Ammon's horn (tissue), 1 donor: ENCODE measurements around the gene ZBTB16.

Experiments used
- DNase-seq: peaks from one replicate; pipeline ENCODE4 v3.0.0-alpha.2; 2016; ENCODE audit warnings: low spot score

ZBTB16 gene

DNA sequence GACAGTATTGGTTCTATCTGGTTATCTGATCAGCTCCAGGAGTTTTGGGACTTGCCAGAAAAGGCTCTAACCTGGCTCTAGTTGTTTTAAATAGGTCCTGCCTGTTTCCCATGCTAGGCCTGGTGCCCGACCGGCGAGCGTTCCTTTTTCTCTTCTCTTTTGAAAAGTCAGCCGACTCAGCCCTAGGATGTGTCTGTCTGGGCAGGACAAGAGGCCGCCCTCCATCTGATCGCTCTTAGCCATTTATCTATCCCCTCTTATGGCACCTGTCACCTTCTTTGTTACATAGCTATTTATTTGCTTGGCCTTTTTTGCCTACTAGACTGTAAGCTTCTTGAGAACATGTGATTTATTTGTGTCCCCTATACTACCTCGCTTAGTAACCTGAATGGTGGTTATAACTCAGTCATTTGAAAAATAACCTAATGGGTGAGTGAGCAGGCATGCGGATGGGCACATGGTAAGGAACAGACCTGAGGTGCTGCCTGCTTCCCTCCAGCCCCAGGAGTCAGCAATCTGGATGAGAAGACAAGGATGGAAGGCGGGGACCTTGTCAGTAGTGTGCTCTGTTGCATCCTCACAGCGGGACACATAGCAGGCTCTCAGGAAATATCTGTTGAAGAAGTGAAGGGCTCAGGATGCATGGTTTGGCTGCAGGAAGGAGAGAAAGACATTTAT lies 108.4 kb downstream of the ZBTB16 start:
- no peak for DNase-seq

DNA sequence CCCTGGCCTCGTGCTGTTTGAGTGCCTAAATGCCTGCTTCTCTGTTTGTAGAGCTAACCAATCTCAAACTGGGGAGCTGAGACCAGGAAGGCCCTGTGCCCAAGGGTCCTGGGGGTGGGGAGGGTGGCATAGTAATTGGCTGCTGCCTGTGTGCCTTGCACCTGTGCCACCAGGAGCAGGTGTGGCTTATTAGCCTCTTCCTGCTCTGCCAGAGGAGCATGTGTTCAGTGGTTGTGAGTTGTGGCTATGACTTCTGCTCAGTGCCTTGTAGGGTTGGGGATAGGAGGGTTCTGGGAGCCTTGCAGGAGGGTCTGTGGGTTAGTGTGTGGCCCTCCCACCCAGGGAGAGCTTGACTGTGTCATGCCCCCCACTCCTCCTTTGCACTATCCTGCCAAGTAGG lies 109.2 kb downstream of the ZBTB16 start:
- no peak for DNase-seq

DNA sequence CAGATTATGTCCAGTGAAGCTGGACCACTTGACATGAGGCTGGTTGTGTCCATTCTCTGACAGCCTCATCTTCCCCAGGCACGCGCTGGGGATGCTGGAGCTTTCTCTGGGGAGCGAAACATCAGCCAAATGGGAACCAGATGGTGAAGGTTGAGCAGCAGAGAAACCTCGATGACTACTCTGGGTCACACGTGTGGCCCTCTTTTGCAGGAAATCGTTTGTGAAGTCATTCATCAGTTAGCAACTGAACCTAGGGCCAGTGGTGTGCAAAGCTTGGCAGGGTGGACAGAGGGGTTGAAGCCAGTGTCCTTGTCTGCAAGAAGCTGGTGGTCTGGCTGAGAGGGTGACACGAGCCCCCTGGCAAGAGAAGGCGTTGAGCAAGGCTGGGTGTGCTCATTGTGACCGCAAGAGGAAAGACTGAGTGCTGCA lies 109.8 kb downstream of the ZBTB16 start:
- DNase-seq, result no peak

DNA sequence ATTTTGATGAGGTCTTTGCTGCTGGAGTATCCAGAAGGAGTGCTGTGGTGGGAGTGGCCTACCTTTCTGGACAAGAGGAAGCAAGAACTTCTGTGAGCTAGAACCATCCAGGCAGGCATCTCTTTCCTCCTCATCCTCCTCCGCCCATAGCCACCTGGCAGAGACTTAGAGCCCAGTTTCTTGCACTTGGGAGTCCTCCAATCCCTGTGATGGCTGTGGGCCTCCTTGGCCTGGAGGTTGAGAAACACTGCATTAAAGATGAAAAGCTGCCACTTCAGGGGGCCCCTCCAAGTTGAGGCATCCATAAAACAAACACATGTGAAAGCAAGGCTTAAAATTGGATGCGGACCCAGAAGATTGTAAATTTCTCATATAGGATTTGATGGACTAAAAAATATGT lies 110.3 kb downstream of the ZBTB16 start:
- DNase-seq, result no peak

DNA sequence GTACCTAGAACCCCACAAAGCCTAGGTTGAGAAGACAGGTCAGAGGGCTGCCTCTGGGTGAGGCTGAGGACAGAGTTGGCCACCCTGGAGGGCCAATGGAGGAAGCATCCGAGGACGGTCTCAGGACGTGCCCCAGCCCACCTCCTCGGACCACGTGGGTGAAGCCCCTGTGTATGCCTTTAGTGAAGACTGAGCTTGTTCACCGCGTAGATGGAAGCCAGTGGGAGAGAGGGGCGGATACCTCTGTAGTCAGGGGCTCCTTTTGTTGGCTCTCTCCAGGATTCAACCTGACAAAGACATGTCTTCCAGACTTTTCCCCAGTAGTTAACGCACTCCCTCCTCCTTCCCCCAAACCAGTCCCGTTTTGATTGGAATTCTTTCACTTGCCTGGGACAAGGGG lies 110.7 kb downstream of the ZBTB16 start:
- DNase-seq, result no peak

DNA sequence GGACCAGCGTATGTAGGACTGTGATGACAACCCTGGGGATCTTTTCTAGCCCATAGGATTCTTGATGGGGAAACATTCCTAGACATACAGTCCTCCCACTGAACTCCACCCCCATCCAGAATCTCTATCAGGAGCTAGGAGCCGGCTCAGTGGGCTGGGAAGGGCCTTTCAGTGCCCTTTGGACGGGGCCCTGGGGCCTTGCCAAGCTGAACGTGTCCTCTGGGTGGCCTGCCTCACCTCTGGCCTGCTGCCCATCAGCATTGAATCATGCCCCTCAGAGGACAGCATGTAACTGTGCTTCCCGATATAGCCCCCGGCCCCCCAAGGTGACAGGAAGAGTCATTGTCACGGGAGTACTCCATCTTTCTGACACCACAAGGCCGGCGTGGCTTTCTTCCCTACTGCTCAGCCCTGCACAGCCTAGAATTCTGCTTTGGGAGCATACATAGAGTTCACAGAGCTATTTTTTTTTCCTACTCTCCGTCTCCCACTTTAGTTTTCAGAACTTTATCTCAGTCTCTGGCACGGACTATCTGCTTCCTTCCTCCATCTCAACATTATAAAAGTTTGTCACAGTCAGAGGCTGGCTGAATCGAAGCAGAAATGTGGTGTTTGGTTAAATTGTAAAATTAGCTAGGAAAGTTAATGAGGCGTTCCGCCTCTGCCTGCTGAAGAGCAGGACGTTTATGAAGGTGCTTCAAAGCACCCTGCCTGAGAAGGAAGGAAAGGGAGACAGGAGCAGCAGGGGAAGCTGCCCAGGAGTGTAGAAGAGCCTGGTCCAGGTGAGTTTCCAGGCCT lies 111.9 kb downstream of the ZBTB16 start:
- no peak for DNase-seq

DNA sequence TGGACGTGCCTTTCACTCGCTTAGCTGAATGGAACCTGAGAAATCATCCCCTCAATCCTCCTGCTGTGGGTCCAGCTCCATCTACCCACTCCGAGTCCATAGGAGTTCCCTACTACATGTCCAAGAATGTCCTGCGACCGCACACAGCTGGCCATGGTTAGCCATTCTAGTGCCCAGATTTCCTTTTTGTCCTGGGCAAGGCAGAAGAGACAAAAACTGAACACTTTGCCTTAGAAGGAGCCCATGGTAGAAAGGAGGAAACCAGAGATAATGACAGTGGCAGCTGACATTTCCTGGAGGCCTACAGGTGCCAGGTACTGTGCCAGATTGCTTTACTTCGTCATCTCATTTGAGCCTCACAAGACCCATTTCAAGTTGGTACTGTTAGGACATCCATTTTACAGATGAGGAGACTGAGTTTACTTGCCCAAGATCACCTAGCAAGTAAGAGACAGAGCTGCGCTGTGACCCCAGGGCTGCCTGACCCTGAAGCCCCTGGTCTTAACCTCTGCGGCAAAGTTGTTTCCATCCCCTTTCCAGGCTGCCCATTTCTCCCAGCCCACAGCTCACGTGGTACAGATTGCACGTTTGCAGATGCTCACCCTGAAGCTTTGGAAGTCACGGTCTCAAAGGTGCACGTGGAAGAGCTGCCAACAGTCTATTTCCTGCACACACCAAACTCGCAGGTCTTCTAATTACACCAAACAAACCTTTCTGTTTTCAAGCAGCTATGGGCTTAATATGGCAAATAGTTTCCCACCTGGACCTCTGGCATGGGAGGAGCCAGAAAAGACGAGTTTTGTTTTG lies 112.7 kb downstream of the ZBTB16 start:
- DNase-seq, result no peak

DNA sequence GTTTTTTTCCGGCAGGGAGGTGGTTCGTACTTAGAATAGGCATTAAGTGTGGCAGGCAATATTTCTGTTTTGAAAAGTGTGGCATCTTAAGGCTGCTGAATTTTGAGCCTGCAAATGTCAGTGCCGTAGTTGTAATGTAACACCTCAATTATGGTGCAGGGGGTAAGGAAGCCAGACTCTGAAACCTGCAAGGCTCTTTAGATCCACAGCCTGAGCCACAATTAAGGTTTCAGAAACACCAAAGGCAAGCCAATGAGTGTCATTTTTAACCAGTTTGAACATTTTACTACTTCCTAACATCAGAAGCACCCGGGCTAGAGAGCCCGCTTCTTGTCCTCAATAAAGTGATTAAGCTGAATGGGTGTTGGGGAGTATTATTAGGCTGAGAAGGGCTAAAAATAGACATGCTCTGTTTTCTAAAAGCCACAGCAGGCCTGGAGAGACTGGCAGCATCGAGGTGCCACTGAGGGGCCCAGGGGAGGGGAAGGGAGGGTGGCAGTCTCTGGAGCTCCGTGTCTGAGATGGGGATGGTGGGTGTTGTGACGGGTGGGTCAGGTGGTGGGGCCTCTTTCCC lies 113.4 kb downstream of the ZBTB16 start:
- DNase-seq, result no peak

DNA sequence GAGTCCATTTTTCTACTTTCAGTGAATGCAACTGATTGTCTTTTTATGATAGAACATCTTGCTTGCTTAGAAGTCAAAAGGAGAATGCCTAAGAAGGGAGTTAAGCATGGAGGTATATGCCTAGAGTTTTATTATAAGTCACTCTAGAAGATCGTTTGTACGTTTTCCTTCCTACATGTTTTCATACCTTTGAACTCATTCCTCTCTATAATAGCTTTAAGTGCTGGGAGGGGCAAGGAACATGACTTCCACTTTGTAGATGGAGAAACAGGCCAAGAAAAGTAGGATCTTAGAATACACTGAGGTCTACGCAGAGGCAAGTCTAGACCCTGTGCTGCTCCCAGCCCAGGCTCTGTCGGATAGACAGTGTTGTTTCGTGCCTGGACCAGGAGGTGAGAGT lies 114.3 kb downstream of the ZBTB16 start:
- no peak for DNase-seq

DNA sequence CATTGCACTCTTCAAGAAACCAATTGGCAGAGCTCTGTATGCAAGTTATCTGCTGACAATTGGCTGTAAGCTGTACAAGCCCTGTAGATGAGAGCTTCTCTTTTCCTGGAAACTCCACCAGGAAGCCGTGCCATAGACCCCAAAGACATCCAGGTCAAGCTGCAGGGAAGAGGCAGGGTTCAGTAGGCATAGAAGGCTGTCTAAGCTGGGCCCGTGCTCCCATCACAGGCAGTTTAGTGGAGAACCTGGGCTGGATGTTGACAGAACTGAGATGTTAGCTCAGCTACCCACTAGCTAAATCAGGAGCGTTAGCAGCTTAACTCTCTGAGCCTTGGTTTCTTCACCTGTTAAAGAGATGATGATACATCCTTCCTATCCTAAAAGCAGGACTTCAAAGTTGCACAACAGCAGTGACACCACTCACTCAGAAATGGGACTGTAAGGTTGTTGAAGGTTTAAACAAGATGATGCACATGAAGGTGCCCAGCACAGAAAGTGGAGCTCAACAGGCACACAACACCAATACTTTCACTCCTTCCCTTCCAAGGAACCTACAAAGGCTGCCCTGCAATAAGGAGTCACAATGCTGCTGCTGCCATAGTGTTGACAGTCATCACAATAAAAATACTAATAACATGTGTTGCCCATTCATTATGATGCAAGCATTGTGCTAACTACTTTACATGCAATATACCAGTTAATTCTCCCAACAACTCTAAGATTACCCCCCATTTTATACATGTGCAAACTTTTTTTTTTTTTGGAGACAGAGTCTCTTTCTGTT lies 115.4 kb downstream of the ZBTB16 start:
- DNase-seq, result no peak

DNA sequence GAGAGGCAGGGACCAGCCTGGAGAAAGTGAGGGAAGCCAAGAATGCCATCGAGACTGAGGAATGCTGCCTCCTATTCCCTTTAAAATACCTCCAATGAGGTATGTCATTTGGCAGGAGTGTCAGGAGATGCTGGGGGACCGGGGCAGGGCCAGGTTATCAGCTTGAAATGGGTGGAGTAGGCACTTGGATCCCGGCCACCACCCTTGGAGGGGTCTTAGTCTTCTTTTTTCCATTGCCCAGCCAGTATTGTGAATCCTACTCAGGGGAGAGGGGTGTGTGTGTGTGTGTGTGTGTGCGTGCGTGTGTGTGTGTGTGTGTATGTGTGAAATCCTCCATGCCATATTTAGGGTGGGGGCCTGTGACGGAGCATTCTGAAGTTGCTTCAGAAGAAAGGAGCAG lies 116.2 kb downstream of the ZBTB16 start:
- no peak for DNase-seq

DNA sequence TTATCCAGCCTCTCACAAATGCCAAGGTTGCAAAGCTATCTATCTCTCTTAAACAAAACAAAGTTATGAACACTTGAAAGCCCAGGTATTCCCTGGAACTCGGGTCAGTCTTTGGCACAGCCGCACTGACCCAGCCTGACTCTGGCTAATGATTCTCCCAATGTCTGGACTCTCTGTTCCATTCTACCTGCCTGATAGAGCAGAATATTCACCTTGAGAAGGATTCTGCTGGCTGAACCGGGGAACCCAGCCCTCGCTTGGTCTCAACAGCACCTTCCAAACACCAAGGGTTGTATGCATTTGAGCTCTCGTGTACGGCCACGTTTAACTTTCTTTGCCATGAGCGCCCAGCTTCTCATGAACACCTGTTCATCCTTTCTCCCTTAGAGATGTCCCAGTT lies 116.8 kb downstream of the ZBTB16 start:
- DNase-seq, result no peak

DNA sequence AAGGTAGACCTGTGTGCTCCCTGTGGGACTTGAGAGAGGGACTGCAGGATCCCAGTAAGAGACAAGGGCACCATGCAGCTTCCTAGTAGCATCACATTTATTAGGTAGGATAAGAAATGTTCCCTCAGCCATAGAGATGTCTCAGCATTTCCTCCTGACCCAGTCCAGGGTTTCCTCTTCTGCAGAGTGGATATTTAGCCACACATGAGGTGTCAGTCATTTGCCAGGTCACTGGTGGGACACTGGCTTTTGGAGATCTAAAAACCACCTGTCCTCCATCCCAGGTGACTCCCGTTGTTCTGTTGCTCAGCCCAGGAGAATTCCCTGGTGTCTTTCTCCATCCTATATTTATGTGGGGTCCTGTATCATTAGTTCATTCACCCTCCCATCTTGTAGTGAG lies 119.1 kb downstream of the ZBTB16 start:
- no peak for DNase-seq

DNA sequence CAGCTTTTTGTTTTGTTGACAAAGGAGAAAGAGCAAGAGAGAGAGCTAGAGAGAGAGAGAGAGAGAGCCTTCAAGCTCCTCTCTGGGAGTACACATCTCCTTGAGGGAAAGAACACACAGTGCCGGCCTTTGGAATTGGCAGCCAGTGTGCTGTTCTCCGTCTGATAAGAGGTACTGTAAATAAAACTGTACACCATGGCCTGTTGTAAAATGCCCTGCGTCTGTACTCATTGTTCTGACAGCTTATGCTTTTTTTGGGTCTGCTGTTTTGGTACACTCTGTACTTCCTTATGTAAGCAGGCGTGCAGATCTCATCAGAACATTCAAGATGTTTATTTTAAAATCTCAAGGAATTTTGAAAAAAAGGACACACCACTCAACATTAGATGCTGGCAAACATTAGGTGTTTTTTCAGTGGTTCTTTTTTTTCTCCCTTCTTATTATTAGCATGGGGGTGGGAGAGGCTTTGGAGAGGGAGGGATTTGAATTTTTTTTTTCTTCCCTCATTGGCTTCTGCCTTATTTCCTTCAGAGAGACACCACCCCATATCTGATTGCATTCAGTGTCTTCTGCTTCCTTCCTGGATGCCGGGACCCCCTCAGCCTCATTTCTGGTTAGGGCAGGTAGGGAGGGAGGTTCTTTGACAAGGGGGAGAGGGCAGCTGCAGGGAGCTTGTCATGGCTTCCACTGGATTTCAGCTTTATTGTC lies 119.9 kb downstream of the ZBTB16 start:
- peak; percentile 80 for DNase-seq

DNA sequence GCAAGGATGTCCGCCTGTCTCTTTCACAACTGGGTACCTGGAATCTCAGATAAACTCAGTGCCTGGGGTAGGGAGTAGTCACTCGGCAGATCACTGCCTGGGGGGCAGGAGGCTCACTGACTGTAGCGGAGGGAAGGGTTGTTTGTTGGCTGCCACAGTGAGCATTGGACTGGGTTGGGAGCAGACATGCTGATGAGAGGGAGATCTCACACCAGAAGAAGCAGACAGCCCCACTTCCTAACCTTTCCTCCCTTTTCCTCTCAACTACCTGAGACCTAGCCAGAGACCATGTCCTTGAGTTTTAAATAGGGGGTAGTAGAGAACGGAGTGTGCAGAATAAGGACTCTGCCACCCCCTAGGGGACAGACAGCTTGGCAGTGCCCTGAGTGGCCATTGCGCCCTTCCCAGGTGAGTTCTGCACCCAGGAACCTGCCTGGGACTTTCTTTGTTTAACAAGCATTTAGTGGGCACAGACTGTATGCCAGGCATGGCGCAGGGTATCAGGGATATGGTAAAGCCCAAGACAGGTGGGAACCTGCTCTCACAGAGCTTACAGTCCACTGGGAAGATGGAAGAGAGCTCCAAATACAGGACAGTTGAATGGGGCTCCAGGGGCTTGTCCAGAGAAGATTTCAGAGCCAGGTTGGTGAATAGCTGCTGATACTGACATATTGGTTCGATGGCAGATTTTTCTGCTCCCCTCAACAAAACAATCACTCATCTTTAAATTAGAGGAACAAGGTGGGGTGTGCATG lies 121.0 kb downstream of the ZBTB16 start:
- peak; percentile 75 for DNase-seq

DNA sequence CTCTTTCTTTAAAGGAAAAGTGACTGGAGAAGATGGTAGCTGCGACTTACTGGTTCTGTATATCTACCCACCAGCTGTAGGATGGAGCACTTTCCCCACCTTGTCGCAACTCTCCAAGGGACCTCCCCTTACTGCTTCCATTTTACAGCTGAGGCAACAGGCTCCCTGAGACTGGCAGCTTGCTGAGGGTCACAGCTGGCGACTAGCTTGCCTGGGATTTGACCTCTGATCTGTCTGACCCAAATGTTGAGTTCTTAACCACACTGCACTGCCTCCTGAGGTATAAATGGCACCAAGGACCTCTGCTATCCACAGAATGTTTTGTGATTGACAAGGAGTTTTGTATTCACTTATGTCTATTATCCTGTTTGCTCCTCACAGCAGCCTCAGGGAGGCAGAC lies 121.7 kb downstream of the ZBTB16 start:
- no peak for DNase-seq

DNA sequence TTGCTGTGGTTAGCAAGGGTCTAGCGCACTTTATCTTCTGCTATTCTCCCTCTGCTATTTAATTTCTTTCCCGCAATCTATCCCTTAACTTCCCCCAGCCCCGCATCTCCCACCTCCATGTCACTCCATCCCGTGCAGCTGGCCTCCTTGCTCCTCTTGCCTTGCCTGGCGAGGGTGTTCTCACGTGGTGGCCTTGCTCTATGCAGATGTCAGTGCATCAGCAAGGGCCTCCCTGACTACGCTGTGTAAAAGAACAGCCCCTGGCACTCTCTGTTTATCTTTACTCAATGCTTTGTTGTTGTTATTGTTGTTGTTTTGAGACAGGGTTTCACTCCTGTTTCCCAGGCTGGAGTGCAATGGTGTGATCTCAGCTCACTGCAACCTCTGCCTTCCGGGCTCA lies 122.2 kb downstream of the ZBTB16 start:
- no peak for DNase-seq

DNA sequence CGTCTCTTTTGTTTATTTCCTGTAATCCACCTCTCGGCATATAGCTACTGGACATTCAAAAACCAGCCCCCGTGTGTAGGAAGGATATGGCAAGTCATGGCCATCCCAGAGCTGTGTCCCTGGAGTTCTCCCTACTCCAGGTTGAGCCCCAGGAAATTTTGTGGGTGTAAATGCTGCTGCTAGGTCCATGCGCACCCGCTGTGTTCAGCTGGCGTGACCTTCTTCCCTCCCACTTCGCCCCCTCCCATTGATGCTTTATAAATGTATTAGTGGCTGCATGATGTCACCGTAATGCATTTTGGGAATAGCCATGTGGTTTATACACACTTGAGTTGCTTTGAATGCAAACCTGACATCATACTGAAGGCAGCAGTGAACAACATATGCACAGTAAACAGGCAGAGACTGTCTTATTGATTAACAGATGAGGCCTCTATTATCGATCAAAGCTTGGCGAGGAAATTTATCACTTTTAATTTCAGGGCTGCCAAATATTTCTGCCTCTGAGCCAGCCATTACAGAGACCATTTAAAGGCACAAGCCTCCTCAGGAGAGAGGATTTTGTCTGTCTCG lies 123.0 kb downstream of the ZBTB16 start:
- no peak for DNase-seq

DNA sequence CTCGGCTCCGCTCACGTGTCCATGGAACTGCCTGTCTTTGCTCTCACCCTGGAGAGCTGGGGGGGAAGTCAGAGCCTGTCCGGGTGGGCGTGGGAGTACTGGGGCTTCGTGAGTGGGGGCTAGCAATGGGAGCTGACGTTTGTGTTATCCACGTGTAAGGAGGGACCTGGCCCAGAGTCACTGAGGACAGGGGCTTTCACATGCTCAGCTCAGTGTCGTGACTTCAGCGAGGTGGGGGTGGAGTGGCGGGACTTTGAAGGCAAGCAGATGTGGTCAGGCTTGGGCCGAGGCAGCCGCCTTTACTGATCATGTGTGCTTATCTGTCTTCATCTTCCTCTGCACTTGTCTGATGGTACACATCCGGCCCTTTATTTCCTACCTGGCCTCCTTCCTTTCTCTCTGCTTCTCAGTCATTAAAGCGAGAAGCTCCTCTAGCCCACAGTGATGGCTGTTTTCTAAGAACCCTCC lies 123.6 kb downstream of the ZBTB16 start:
- DNase-seq, result no peak

DNA sequence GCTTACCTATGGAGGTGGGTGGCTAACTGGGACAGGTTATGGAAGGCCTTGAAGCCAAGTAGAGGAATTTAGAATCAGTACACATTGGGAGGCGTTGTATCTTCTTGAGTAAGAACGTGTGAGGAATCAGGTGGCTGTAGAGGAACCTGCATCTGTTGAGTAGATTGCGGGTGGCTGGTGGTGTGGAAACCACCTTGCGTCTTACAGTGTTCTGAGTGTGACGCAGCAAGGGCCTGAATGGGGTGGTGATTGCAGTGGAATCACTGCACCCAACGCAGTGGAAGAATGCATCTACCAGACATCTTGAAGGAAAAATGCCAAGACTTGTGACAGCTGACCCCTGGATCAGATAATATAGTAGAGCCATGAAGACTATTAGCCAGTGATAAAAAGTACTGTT lies 125.9 kb downstream of the ZBTB16 start:
- no peak for DNase-seq
